ENCODE measurements around the gene ZNF311.

Gene ZNF311

DNA sequence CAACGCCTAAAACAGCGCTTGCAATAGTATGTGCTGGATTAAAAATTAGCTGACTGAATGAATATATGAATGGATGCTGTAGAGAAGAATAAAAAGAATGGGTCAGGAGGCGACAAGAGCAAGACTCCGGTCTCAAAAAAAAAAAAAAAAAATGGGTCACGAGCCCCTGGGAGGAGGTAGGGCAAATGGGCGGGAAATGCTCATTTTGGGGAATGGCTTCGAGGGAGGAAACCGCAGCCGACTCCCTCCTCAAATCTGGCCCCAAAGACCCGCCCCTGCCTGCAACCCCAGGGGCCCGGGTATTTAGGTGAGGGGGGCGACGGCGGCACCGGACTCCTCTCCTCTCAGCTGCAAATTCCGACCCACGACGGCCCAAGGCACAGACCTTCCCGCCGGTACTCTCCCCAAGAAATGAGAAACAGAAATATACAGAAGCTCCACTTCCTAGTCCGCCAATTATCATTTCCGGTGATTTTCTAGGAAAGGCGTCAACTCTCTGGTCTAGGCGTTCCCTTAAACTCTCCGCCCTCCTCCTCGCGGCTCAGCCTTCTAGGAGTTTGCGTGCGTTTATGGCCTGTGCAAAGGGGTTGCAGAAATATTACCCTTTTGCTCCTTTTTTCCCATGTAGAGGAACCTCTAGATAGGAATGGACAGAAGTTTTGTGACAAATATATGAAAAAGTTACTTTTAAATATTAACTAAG lies at the start of gene ZNF311:
ZNF311 (minus strand) TSS at position 133 of the 703 bp plus-strand sequence. CDS start 1,361 bp downstream, outside the sequence.
- peak; percentile 46 for DNase-seq

DNA sequence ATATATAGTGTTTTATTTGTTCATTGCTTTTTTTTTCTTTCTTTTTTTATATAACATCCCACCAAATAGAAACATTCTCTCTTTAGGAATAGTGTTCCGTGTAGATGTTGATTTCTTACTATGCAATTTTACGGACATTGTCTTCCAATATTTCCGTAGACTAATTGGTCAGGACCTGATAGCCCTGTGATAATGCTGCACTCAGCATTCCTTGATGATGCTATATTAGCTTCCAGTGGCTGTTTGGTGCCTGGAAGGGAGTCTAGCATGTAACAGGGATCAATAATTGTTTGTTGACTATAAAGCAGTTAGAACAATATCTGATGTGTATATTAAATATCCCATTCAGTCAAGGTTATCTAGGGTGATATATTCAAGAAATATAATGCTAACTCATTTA lies 46.6 kb upstream of the ZNF311 start:
- DNase-seq, result no peak

- DNase-seq, result no peak
Measured at GRCh38 chr6:29045075-29045474, 40.0 kb upstream of the ZNF311 start, which contains the start of gene OR2W1. TSS of gene OR2W1 (minus strand) at chr6:29045175. CDS start at chr6:29045175, 0 bp downstream.

- DNase-seq, result no peak
Measured at GRCh38 chr6:29035951-29036350, 30.8 kb upstream of the ZNF311 start.

GRCh38 chr6:29028821-29029220 lies 23.7 kb upstream of the ZNF311 start:
- no peak for DNase-seq

- no peak for DNase-seq
Measured at GRCh38 chr6:29025927-29026585, 20.9 kb upstream of the ZNF311 start.

DNA sequence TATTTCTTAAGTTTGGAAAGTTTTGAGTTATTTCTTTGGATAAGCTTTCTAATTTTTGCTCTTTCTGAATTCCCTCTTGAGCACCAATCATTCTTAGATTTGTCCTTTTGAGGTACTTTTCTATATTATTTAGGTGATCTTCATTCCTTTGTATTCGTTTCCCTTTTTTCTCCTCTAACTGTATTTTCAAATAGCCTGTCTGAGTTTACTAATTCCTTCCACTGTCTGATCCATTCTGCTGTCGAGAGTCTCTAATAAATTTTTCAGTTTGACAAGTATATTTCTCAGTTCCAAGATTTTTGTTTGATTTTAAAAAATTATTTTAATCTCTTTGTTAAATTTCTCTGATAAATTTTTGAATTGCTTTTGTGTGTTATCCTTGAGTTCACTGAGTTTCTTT lies 16.3 kb upstream of the ZNF311 start:
- no peak for DNase-seq

DNA sequence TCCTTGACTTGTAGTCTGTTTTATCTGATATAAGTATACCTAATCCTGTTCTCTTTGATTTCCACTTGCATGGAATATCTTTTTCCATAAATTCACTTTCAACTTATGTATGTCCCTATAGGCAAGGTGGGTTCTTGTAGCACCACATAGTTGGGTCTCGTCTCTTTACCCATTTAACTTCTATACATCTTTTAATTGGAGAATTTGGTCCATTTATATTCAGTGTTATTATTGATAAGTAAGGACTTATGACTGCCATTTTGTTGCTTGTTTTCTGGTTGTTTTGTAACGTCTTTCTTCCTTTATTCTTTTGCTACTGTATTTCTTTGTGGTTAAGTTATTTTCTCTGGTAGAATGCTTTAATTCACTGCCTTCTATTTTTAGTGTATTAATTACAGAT lies 14.5 kb upstream of the ZNF311 start:
- no peak for DNase-seq

- DNase-seq, result no peak
Measured at GRCh38 chr6:29017428-29017802, 12.3 kb upstream of the ZNF311 start.

- peak; percentile 17 for DNase-seq
Measured at GRCh38 chr6:29016559-29017427, 11.7 kb upstream of the ZNF311 start.

GRCh38 chr6:29014729-29015608 lies 9.9 kb upstream of the ZNF311 start:
- no peak for DNase-seq

GRCh38 chr6:29011276-29011734 lies 6.2 kb upstream of the ZNF311 start:
- peak; percentile 22 for DNase-seq

- no peak for DNase-seq
Measured at GRCh38 chr6:29009358-29009757, 4.2 kb upstream of the ZNF311 start.

DNA sequence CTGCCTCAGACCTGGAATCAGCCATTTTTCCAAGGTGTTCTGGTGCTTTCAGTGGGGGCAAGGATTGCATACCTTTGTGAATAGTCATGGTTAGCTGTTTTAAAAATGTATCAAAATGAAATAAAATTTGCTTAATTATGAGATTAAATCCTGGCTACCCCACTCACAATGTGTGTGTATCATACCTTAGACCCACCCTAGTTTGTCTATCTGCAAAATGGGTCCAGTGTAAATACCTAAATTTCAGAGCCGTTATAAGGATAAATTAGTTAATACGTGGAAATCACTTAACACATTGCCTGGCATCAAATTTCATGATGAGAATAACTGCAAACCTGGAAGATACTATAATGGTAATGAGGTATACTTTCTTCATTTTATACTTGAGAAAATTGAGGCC lies 3.0 kb upstream of the ZNF311 start:
- DNase-seq, result no peak

DNA sequence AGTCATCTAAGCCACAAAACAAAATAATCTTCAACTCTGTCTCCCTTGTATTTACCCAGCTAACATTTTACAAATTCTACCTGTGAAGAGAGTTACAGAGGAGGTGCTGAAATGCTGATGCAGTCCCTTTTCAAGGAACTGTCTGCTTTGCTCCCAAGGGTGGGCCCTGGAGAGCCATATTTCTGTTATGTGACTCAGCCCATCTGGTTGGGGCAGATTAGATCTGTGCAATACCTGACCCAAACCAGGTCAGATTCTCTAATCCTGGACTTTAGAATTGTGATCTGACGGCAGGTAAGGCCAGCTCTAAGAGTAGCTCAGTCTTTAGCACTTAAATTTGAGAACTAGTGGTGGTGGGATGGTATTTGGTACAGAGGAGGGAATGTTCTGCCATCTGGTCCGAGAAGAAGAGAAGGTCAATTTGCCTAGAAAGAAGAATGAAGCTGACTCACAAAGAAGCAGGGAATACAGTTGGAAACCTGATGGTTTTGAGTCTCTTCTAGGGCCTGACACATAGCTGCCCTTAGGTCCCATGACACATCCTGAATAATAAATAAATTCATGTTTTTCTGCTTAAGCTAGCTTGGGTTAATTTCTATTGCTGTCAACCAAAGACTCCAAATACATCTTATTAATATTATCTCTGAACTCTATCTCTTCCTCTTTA lies 8.1 kb downstream of the ZNF311 start:
- no peak for DNase-seq

- DNase-seq, result no peak
Measured at GRCh38 chr6:28995093-28995650, 9.9 kb downstream of the ZNF311 start.

DNA sequence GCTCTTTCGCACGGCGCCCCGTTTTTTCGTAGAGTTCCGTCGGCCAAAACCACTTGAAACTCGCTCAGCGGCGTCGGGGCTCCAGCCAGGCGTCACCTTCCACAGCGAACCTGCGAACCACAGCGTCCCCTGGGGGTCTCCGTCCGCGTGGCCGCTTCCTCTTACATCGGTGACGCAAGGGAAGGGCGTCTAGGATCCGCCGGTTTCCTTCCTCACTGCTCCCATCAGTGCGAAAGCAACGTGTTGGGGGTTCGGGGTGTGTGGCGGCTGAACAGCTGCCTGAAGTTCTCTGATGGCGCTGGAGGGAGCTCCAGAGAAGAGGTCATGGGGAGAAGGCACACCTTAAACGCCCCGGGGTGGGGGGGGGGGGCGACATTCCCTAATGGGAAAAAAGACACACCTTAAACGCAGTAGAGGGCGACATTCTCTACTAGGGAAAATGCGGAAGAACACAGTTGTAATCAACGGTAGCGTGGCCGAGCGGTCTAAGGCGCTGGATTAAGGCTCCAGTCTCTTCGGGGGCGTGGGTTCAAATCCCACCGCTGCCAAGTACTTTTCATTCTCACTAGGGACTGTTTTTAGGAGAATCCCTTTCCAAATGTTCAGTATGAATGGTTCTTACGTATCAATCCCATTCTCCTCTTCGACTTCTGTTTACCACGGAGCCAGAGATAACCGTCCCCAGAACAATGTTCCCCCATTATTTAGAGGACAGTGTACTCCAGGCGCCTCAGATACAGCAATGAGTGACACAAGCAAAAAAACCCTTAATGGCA lies 16.4 kb downstream of the ZNF311 start:
- no peak for DNase-seq

GRCh38 chr6:28985462-28986164 lies 19.5 kb downstream of the ZNF311 start:
- peak; percentile 68 for DNase-seq

GRCh38 chr6:28983838-28984237 lies 21.3 kb downstream of the ZNF311 start:
- no peak for DNase-seq

All from NCI-H524 treated with DMSO at 0.1 percent for 48 hours (cell line).